Suprapubic skin (tissue), 4 donors: ENCODE results near the gene PFKP. TPM values are rescaled to one million over a fixed set of nuclear protein-coding genes. Genes with fewer than 3 reads are reported as not detected.
A peak's percentile ranks its signal among the peaks of the same experiment; 100 is the strongest.

Experiments used
- DNase-seq, 2 donors: peaks; one replicate each; pipeline ENCODE4 v3.0.0-alpha.2; 2019; ENCODE audit warnings: low spot score in 2 of 2
- H3K27ac ChIP-seq: fragments of 200-600 bp; sonication (generic); one replicate; pipeline ENCODE4 v1.5.1; 2019
- H3K27me3 ChIP-seq: fragments of 200-600 bp; sonication (generic); one replicate; pipeline ENCODE4 v1.5.1; 2019
- H3K36me3 ChIP-seq: fragments of 200-600 bp; sonication (generic); one replicate; pipeline ENCODE4 v1.5.1; 2019
- H3K4me1 ChIP-seq: fragments of 200-600 bp; sonication (generic); one replicate; pipeline ENCODE4 v1.5.1; 2019
- H3K4me3 ChIP-seq: fragments of 200-600 bp; sonication (generic); one replicate; pipeline ENCODE4 v1.5.1; 2019; ENCODE audit warnings: mild to moderate bottlenecking
- H3K9me3 ChIP-seq: fragments of 200-600 bp; sonication (generic); one replicate; pipeline ENCODE4 v1.5.1; 2019
- CTCF ChIP-seq, 2 donors: fragments of 200-600 bp in 1 of 2; fragments of 450-650 bp in 1 of 2; sonication (generic) in 1 of 2; IDR thresholded peaks; one replicate each; pipeline ENCODE4 v1.5.1; 2016 to 2019; ENCODE audit warnings: antibody characterized with exemption in 2 of 2, mild to moderate bottlenecking in 1 of 2, moderate library complexity in 1 of 2
- EP300 ChIP-seq: sonication (generic); formaldehyde crosslinking; IDR thresholded peaks from one replicate; pipeline ENCODE4 v1.6.1; 2017; ENCODE audit warnings: antibody characterized with exemption
- POLR2A ChIP-seq, 2 donors: fragments of 450-650 bp; IDR thresholded peaks; one replicate each; pipeline ENCODE4 v1.6.1; 2017; ENCODE audit warnings: antibody characterized with exemption in 2 of 2, mild to moderate bottlenecking in 2 of 2, moderate library complexity in 2 of 2
- POLR2AphosphoS5 ChIP-seq, 3 donors: sonication (generic); formaldehyde crosslinking; IDR thresholded peaks; one replicate each; pipeline ENCODE4 v1.6.1; 2017; ENCODE audit warnings: antibody characterized with exemption in 3 of 3
- WGBS: methylation state at CpG from one replicate; pipeline ENCODE4 v1.1.5; 2018; 5-methylcytosine and 5-hydroxymethylcytosine counted together
- total RNA-seq, 4 donors: library from RNA; depleted of rRNA; stranded (reverse); fragments of >200 nt; gene quantifications; one replicate each; pipeline ENCODE4 v1.1.0, GENCODE V29; 2016

Gene PFKP
- total RNA-seq, 4 donors from 2014 or later: 36.7 to 58.9 (median 44.7) TPM

- Histone ChIP-seq H3K27ac (no peak overlapping the region), H3K9me3 (no peaks in the 10 kb centered on the region), H3K36me3 (no peaks in the 10 kb centered on the region), H3K4me3 (no peak overlapping the region), H3K27me3 (peaks cover 9% of the 10 kb centered on the region), H3K4me1 (peaks cover 12% of the 10 kb centered on the region)
- 59% methylated on average over 5 of the region's 6 CpGs for whole genome bisulfite sequencing
- no peak for DNase-seq
- TF ChIP-seq EP300 (no peak), POLR2AphosphoS5 (IDR thresholded peaks at IDR 0.05) (no peak), CTCF (IDR thresholded peaks at IDR 0.05) (no peak), POLR2A (IDR thresholded peaks at IDR 0.05) (no peak)
These were observed 4.7 kb upstream of the PFKP start for GRCh38 chr10:3062502-3063186.

GRCh38 chr10:3064423-3064822 is 2.9 kb upstream of the PFKP start:
- H3K27ac ChIP-seq: no peak overlapping the region
- peaks cover 22% of the 10 kb centered on the region for H3K4me1 ChIP-seq
- H3K36me3 ChIP-seq: no peaks in the 10 kb centered on the region
- 88% methylated on average over 2 of the region's 2 CpGs for WGBS
- H3K27me3 ChIP-seq: peaks cover 9% of the 10 kb centered on the region
- DNase-seq: no peak
- TF ChIP-seq POLR2A (IDR thresholded peaks at IDR 0.05): no peak
- TF ChIP-seq EP300: no peak
- TF ChIP-seq CTCF (IDR thresholded peaks at IDR 0.05): no peak
- TF ChIP-seq POLR2AphosphoS5 (IDR thresholded peaks at IDR 0.05): no peak
- no peaks in the 10 kb centered on the region for H3K9me3 ChIP-seq
- H3K4me3 ChIP-seq: no peak overlapping the region

- no peak overlapping the region for H3K4me3 ChIP-seq
- H3K4me1 ChIP-seq: peaks cover 26% of the 10 kb centered on the region
- no peaks in the 10 kb centered on the region for H3K36me3 ChIP-seq
- no peak for DNase-seq
- H3K27me3 ChIP-seq: peaks cover 9% of the 10 kb centered on the region
- no peak for TF ChIP-seq POLR2AphosphoS5 (IDR thresholded peaks at IDR 0.05)
- no peak for TF ChIP-seq CTCF (IDR thresholded peaks at IDR 0.05)
- TF ChIP-seq POLR2A (IDR thresholded peaks at IDR 0.05): no peak
- no peak for TF ChIP-seq EP300
- no peaks in the 10 kb centered on the region for H3K9me3 ChIP-seq
- WGBS: 94% methylated on average over 8 of the region's 8 CpGs
- H3K27ac ChIP-seq: no peak overlapping the region
These were observed 1.7 kb upstream of the PFKP start for GRCh38 chr10:3065622-3066021.

GRCh38 chr10:3066317-3067117 is 831 bp upstream of the PFKP start:
- Histone ChIP-seq H3K4me3 (peak overlapping the region; percentile 75), H3K27ac (no peak overlapping the region), H3K4me1 (peaks cover 26% of the 10 kb centered on the region), H3K27me3 (peaks cover 9% of the 10 kb centered on the region), H3K36me3 (no peaks in the 10 kb centered on the region), H3K9me3 (no peaks in the 10 kb centered on the region)
- TF ChIP-seq POLR2AphosphoS5 (IDR thresholded peaks at IDR 0.05) (no peak), EP300 (no peak), POLR2A (IDR thresholded peaks at IDR 0.05) (no peak), CTCF (IDR thresholded peaks at IDR 0.05) (no peak)
- no peak for DNase-seq
- WGBS: 29% methylated on average over 2 of the region's 71 CpGs

- H3K27ac ChIP-seq: peak overlapping the region; percentile 73
- H3K4me3 ChIP-seq: peak overlapping the region; percentile 75
- no peaks in the 10 kb centered on the region for H3K36me3 ChIP-seq
- no peaks in the 10 kb centered on the region for H3K9me3 ChIP-seq
- no peak for DNase-seq
- H3K27me3 ChIP-seq: peaks cover 9% of the 10 kb centered on the region
- peaks cover 26% of the 10 kb centered on the region for H3K4me1 ChIP-seq
- WGBS: 0% methylated on average over 17 of the region's 29 CpGs
- TF ChIP-seq EP300 (no peak), POLR2A (IDR thresholded peaks at IDR 0.05) (no peak), POLR2AphosphoS5 (IDR thresholded peaks at IDR 0.05) (no peak), CTCF (IDR thresholded peaks at IDR 0.05) (no peak)
These were observed 471 bp downstream of the PFKP start for GRCh38 chr10:3067859-3068179.
